WERI-Rb-1 (cell line): ENCODE results near the gene POU6F2.

ENCODE experiments used
- DNase-seq: peaks from one replicate; pipeline ENCODE4 v3.0.0-alpha.2; 2020
- H3K27ac ChIP-seq: fragments of 250-450 bp; sonication (Bioruptor Pico); 2 replicates; pipeline ENCODE4 v1.5.1; 2020; ENCODE audit warnings: mild to moderate bottlenecking, moderate library complexity
- H3K27me3 ChIP-seq: fragments of 250-450 bp; sonication (Bioruptor Pico); 2 replicates; pipeline ENCODE4 v1.5.1; 2021; ENCODE audit warnings: mild to moderate bottlenecking, low read depth, moderate library complexity; ENCODE audit not compliant: insufficient read depth, severe bottlenecking
- H3K36me3 ChIP-seq: fragments of 250-450 bp; sonication (Bioruptor Pico); 2 replicates; pipeline ENCODE4 v1.5.1; 2020; ENCODE audit warnings: mild to moderate bottlenecking, moderate library complexity
- H3K4me3 ChIP-seq: 2 replicates; pipeline ENCODE4 v1.5.1; 2011; ENCODE audit warnings: low read depth, mild to moderate bottlenecking, control low read depth, low read length
- H3K9me3 ChIP-seq: fragments of 250-450 bp; sonication (Bioruptor Pico); 2 replicates; pipeline ENCODE4 v1.5.1; 2021; ENCODE audit warnings: mild to moderate bottlenecking, moderate library complexity; ENCODE audit not compliant: severe bottlenecking
- CTCF ChIP-seq: IDR thresholded peaks from 2 replicates; pipeline ENCODE4 v1.5.1; 2011; ENCODE audit warnings: low read depth, mild to moderate bottlenecking, control low read depth, inconsistent platforms, low read length

Gene POU6F2

GRCh38 chr7:39383136-39383535, 405.4 kb downstream of the POU6F2 start:
- H3K27ac ChIP-seq = no peak overlapping the region
- no peaks in the 10 kb centered on the region for H3K36me3 ChIP-seq
- DNase-seq = no peak
- no peak for TF ChIP-seq CTCF
- no peak overlapping the region for H3K4me3 ChIP-seq
- H3K9me3 ChIP-seq = no peaks in the 10 kb centered on the region
- no peaks in the 10 kb centered on the region for H3K27me3 ChIP-seq

DNA sequence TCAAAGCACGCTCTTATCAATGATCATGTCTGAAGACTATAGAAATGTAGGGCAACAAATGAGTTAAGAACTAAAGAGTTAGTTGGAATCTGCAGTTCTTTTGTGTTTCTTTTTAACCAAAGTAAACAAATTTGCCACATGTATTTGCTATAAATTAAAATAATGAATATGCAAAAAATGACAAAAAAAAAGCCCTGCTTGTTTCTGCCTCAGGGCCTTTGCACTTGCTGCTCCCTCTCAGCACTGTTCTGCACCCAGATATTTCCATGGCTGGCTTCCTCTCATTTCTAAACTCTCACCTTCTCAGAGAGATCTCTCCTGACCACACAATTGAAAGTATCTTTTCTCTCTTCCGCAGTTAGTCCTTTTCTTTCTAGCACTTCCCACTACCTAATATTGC, 406.7 kb downstream of the POU6F2 start:
- no peak for DNase-seq
- Histone ChIP-seq H3K4me3 (no peak overlapping the region), H3K9me3 (no peaks in the 10 kb centered on the region), H3K36me3 (no peaks in the 10 kb centered on the region), H3K27me3 (no peaks in the 10 kb centered on the region), H3K27ac (no peak overlapping the region)
- no peak for TF ChIP-seq CTCF

DNA sequence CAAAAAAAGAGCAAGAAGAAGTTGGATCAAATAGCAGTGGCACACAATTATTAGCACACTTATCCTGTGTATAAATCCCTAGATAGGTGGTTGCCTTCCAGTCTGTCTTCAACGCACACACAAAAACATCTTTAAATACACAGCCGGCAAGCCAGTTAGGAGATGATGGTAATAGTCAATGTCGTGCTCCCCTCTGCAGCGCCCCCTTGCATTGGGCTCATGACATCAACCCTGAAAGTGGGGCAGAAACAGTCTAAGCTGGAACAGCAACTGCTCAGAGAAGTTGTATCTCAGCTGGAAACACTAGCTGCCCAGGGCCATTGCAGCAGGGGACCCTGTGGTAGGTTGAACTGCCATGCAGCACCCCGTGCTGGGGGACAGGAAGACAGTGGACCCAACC, 409.0 kb downstream of the POU6F2 start:
- DNase-seq = no peak
- H3K27me3 ChIP-seq = no peaks in the 10 kb centered on the region
- H3K4me3 ChIP-seq = no peak overlapping the region
- no peaks in the 10 kb centered on the region for H3K9me3 ChIP-seq
- no peaks in the 10 kb centered on the region for H3K36me3 ChIP-seq
- no peak for TF ChIP-seq CTCF
- H3K27ac ChIP-seq = no peak overlapping the region

- H3K36me3 ChIP-seq = no peaks in the 10 kb centered on the region
- no peaks in the 10 kb centered on the region for H3K27me3 ChIP-seq
- DNase-seq = no peak
- H3K27ac ChIP-seq = no peak overlapping the region
- H3K9me3 ChIP-seq = no peaks in the 10 kb centered on the region
- H3K4me3 ChIP-seq = no peak overlapping the region
- no peak for TF ChIP-seq CTCF
Measured at GRCh38 chr7:39392151-39392550, 414.4 kb downstream of the POU6F2 start.

GRCh38 chr7:39394105-39394680, 416.5 kb downstream of the POU6F2 start:
- Histone ChIP-seq H3K4me3 (no peak overlapping the region), H3K27me3 (no peaks in the 10 kb centered on the region), H3K36me3 (no peaks in the 10 kb centered on the region), H3K27ac (no peak overlapping the region), H3K9me3 (no peaks in the 10 kb centered on the region)
- DNase-seq = no peak
- TF ChIP-seq CTCF = no peak

DNA sequence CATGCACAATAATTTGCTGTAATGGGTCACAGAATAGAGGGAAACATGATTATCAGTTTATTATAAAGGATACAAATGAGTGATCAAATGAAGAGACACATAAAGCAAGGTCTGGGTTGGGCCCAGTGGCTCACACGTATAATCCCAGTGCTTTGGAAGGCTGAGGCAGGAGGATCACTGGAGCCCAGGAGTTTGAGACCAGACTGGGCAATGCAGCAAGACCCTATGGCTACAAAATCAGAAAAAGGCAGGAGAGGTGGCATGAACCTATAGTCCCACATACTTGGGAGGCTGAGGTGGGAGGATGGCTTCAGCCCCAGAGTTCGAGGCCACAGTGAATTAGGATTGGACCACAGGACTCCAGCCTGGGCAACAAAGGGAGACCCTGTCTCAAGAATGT, 421.7 kb downstream of the POU6F2 start:
- H3K36me3 ChIP-seq = no peaks in the 10 kb centered on the region
- H3K4me3 ChIP-seq = no peak overlapping the region
- DNase-seq = no peak
- no peak overlapping the region for H3K27ac ChIP-seq
- H3K27me3 ChIP-seq = no peaks in the 10 kb centered on the region
- no peaks in the 10 kb centered on the region for H3K9me3 ChIP-seq
- TF ChIP-seq CTCF = no peak
